Mononuclear cell (primary cell): ENCODE data around the gene VPS52. TPM values are rescaled to one million over a fixed set of nuclear protein-coding genes. Genes with fewer than 3 reads are reported as not detected.
A peak's percentile ranks its signal among the peaks of the same experiment; 100 is the strongest.
"Not testable (repeated sequence)": the region's sequence is repeated elsewhere in the genome, so short reads cannot be mapped to it uniquely, and the experiment has no call there.

ENCODE experiments used
- H3K27me3 ChIP-seq: 2 replicates; pipeline ENCODE4 v1.6.0; 2011; ENCODE audit warnings: low read length, control low read depth; ENCODE audit not compliant: insufficient read depth
- H3K4me1 ChIP-seq: 2 replicates; pipeline ENCODE4 v1.5.1; 2011; ENCODE audit warnings: mild to moderate bottlenecking, low read length, control low read depth; ENCODE audit not compliant: insufficient read depth
- H3K4me3 ChIP-seq: 2 replicates; pipeline ENCODE4 v1.5.1; 2011; ENCODE audit warnings: mild to moderate bottlenecking, low read length, moderate library complexity
- H3K9me3 ChIP-seq: 2 replicates; pipeline ENCODE4 v1.5.1; 2011; ENCODE audit warnings: low read depth, mild to moderate bottlenecking, control low read depth, low read length
- total RNA-seq: library from RNA; depleted of rRNA; stranded (reverse); fragments of >200 nt; gene quantifications from one replicate; pipeline ENCODE4 v1.2.3, GENCODE V29; 2012

The VPS52 gene
- total RNA-seq, 1 donor: 27.8 TPM

DNA sequence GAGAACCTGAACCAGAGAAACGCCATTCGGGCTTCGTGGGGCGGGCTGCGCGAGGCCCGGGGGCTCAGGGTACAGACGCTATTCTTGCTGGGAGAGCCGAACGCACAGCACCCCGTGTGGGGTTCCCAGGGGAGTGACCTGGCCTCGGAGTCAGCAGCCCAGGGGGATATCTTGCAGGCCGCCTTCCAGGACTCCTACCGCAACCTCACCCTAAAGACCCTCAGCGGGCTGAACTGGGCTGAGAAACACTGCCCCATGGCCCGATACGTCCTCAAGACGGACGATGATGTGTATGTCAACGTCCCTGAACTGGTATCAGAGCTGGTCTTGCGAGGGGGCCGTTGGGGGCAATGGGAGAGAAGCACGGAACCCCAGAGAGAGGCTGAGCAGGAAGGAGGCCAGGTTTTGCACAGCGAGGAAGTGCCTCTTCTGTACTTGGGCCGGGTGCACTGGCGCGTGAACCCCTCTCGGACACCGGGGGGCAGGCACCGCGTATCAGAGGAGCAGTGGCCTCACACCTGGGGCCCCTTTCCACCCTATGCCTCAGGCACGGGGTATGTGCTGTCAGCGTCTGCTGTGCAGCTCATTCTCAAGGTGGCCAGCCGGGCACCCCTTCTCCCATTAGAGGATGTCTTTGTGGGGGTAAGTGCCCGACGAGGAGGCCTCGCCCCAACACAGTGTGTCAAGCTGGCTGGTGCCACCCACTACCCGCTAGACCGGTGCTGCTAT, 6.2 kb upstream of the VPS52 start:
- no peaks in the 10 kb centered on the region for H3K27me3 ChIP-seq
- H3K4me3 ChIP-seq: peak overlapping the region; percentile 75
- peaks cover 69% of the 10 kb centered on the region for H3K4me1 ChIP-seq
- H3K9me3 ChIP-seq: no peaks in the 10 kb centered on the region

DNA sequence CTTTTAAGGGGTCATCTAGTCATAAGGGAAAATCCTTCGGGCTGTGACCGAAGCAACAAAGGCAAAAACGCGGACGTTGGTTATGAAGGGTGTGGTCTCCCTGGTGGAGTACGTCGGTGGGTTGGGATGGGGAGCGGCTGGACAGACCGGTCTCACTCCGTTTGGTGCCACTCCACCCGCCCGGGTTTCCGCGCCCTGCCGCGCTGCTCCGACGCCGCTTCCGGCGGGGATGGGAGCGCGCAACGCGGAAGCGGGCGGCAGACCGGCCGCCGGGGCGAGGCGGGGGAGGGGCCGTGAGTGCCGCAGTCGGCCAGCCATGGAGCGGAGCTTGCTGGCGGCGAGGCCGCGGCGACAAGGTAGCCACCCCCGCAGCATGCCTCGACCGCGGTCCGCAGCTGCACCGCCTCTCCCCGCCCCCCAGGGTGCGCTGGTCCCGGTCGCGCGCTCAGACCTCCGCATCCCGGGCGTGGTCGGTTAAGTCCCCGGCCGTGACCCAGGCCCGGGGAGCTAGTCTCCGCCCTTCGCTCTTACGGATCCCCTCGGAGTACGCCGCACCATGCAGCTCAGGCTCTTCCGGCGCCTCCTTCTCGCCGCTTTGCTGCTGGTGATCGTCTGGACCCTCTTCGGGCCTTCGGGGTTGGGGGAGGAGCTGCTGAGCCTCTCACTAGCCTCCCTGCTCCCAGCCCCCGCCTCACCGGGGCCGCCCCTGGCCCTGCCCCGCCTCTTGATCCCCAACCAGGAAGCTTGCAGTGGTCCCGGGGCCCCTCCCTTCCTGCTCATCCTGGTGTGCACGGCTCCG, 5.4 kb upstream of the VPS52 start, which contains the start of gene B3GALT4:
Gene B3GALT4 (plus strand): TSS at position 260 of the 799 bp plus-strand sequence. CDS start 297 bp downstream, at position 557.
- Histone ChIP-seq H3K9me3 (no peaks in the 10 kb centered on the region), H3K27me3 (no peaks in the 10 kb centered on the region), H3K4me1 (peaks cover 77% of the 10 kb centered on the region), H3K4me3 (peak within 1 kb of the TSS; percentile 75)

DNA sequence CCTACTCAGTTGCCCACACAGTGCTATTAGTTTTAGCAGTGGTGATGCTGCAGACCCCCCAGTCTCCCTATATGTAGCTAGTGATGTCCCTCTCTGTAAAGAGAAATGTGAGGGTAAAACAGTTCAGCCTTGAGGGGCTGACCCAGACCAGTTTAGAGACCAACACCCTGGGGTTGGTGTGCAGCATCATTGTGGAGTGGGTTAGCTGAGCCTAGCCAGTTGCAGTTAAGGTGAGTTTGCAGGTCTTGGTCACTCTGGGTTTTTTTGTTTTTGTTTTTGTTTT, 4.8 kb upstream of the VPS52 start:
- Histone ChIP-seq H3K27me3 (no peaks in the 10 kb centered on the region), H3K9me3 (no peaks in the 10 kb centered on the region), H3K4me3 (peak overlapping the region; percentile 75), H3K4me1 (peaks cover 78% of the 10 kb centered on the region)

DNA sequence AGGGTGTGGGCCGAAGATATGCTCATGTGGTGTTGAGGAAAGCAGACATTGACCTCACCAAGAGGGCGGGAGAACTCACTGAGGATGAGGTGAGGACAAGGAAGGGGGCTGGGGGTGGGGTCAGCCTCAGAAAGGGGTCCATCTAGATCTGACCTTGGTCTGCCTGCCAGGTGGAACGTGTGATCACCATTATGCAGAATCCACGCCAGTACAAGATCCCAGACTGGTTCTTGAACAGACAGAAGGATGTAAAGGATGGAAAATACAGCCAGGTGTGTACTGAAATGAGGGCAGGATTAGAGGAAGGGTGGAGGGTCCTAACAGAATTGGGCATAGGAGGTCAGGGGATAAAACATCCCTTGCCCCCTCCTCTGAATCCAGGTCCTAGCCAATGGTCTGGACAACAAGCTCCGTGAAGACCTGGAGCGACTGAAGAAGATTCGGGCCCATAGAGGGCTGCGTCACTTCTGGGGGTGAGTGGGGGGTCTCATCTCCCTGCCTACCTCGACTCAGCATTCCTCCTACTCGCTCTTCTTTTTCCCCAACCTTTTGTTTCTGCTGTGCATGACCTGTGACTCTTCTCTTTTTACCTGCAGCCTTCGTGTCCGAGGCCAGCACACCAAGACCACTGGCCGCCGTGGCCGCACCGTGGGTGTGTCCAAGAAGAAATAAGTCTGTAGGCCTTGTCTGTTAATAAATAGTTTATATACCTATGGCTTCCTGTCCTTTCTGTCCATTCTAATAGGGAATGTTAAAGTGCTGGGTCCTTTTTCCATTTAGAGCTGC, 4.3 kb upstream of the VPS52 start:
- Histone ChIP-seq H3K4me1 (peaks cover 81% of the 10 kb centered on the region), H3K4me3 (peak overlapping the region; percentile 75)
- not testable (repeated sequence) for H3K9me3 ChIP-seq

DNA sequence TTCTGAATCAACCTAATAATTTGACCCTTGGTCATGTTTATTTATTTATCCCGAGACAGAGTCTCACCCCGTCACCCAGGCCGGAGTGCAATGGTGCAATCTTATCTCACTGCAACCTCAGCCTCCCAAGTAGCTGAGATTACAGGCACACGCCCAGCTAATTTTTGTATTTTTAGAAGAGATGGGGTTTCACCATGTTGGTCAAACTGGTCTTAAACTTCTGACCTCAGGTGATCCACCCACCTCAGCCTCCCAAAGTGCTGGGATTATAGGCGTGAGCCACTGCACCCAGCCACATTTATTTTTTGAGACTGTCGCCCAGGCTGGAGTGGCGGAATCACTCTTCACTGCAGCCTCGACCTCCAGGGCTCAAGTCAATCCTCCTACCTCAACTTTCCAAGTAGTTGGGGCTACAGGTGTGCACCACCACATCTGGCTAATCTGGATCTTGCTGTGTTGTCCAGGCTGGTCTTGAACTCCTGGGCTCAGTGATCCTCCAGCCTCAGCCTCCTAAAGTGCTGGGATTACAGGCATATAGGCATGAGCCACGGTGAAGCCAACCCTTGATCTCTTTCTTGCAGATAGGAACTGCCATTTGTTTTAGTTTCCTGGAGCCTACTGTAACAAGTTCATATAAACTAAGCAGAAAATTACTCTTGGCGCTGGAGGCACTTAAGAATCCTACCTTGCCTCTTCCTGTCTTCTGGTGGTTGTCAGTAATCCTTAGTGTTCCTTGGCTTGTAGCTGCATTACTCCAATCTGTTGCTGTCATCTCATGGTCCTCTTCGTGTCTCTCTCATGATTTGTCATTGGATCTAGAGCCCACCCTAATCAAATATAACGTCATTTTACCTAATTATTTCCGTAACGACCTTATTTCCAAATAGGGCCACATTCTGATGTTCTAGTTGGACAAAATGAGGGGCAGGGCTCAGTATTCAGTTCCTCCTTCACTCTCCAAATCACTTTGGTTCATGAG, 2.5 kb upstream of the VPS52 start:
- no peak overlapping the region for H3K4me3 ChIP-seq
- no peaks in the 10 kb centered on the region for H3K9me3 ChIP-seq
- H3K27me3 ChIP-seq: no peaks in the 10 kb centered on the region
- H3K4me1 ChIP-seq: peaks cover 80% of the 10 kb centered on the region

More for the DNA sequence above, 4.3 kb upstream of the VPS52 start:
- not testable (repeated sequence) for H3K27me3 ChIP-seq

DNA sequence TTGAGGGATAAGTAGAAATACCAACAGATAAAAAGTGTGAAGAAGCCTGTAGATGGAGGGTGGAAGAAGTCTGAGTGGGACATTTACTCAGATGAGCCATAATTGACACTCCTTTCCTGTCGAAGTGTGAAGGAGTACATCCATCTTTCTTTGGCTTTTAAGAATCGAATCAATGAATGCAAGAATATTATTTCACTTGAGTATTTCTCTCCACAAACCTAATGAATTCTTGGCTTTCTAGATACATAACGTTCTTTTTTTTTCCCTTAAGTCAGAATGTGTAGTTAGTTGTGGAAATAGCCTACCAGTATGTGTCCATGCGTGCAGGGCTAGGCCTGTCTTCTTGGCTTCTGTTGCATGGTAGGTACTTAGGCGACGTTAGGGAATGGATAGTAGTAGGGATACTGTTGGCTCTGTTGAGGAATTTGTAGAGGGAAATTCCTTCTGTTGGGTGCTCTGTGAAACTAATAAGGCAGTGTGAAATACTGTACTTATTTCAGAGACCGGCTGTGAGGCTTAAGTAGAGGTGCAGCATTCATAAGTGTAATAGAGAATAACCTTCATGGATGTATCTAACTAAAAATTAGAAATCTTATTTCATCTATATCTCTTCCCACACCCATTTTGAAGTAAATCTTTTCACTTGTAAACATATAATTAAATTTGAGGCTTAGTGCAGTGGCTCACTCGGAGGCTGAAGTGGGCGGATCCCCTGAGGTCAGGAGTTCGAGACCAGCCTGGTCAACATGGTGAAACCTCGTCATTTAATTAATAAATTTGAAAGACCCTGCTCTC, 1.6 kb upstream of the VPS52 start:
- H3K4me3 ChIP-seq: no peak overlapping the region
- no peaks in the 10 kb centered on the region for H3K9me3 ChIP-seq
- no peaks in the 10 kb centered on the region for H3K27me3 ChIP-seq
- H3K4me1 ChIP-seq: peaks cover 71% of the 10 kb centered on the region

DNA sequence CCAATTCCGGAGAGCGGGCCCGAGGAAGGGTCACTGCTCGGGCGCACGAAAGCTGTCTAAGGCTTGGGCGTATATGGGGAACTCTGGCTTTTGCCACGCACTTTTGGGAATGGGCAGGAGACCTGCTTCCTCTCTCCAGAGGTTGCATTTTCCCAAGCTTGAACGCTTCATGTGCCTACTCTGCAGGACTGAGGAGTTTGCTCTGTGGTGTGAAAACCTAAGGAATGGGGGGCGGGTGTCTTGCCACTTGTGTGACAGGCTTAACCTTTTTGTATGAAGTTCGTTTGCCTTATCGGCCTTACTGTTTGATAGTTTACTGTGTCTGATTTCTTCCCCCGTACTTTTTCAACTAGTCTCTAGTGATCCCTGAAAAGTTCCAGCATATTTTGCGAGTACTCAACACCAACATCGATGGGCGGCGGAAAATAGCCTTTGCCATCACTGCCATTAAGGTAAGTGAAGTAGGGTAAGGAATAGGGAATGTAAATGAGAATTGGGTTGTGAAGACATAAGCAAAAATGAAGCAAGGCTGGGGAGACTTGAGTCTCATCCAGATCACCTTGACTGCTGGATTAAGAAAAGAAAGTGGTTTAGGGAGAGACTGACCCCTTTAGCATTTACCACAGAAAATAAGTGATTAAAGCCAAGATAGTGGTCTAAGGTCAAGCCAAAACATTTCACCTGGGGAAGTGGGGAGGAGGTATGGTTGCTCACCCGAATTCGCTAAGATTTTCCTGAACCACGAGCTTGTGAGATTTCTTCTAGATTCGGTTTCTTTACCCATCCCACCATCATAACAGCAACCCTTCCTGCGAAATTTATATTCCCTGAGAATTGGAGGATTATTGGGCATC, 826 bp upstream of the VPS52 start:
- peak overlapping the region; percentile 78 for H3K4me3 ChIP-seq
- H3K9me3 ChIP-seq: no peaks in the 10 kb centered on the region
- H3K4me1 ChIP-seq: peaks cover 63% of the 10 kb centered on the region
- no peaks in the 10 kb centered on the region for H3K27me3 ChIP-seq

DNA sequence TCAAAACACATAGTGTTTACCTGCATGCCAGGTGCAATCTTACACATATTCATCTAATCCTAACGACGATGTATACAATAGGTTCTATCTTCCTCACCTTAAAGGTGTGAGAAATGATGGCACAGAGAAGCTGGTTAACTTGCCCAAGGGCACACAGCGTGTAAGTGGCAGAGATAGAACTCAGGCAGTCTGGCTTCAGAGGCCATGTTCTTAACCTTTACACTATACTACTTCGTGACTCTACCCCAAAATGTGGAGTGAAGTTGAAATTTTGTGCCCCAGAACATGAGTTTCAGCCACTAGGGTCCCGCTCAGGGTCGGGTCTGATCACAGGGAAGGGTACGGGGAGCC, 584 bp downstream of the VPS52 start:
- Histone ChIP-seq H3K27me3 (no peaks in the 10 kb centered on the region), H3K4me1 (peaks cover 55% of the 10 kb centered on the region), H3K4me3 (peak overlapping the region; percentile 78), H3K9me3 (no peaks in the 10 kb centered on the region)

DNA sequence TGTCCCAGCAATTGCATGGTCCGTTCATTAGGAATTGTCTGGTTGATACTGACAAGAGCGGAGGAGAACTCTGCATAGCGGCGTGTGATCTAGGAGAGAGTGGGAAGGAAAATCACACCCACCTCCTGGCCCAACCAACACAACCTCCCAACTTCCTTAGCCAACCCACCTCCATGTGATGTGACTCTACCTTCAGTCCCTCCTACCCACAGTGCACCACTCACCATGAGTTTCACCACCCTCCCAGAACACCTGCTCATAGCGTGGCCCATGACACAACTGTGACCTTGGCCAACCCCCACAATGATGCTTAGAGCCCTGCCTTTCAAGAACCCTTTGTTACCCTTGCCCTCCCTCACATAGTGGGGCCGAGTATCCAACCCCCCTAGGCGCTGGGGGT, 7.7 kb downstream of the VPS52 start:
- no peaks in the 10 kb centered on the region for H3K4me1 ChIP-seq
- no peak overlapping the region for H3K4me3 ChIP-seq
- no peaks in the 10 kb centered on the region for H3K9me3 ChIP-seq
- no peaks in the 10 kb centered on the region for H3K27me3 ChIP-seq

DNA sequence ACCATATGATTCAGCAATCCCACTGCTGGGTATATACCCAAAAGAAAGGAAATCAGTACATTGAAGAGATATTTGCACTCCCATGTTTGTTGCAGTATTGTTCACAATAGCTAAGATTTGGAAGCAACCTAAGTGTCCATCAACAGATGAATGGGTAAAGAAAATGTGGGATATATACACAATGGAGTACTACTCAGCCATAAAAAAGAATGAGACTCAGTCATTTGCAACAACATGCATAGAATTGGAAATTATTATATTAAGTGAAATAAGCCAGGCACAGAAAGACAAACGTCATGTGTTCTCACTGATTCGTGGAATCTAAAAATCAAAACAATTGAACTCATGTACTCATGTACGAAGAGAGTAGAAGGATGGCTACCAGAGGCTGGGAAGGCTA, 9.2 kb downstream of the VPS52 start:
- H3K4me1 ChIP-seq, H3K9me3 ChIP-seq, H3K27me3 ChIP-seq, H3K4me3 ChIP-seq: not testable (repeated sequence)

DNA sequence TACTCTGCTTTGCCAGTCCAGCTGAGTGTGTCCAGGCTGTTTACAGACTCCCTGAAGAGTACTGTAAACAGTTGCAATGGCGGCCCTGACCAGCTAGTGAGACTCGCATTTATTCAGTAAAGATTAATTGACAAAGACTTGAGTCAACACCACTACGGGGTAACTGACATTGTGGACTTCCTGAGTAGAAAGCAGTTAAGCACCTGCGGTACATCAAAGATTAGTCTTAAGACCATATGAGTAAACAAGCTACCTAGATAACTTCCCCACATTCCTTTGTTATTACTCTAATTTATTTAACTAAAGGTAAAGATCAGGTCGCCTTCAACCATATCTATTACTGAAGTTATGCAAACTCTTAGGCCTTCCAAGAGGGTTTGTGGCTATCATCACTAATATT, 12.6 kb downstream of the VPS52 start:
- Histone ChIP-seq H3K4me3 (no peak overlapping the region), H3K27me3 (no peaks in the 10 kb centered on the region), H3K4me1 (no peaks in the 10 kb centered on the region), H3K9me3 (no peaks in the 10 kb centered on the region)

DNA sequence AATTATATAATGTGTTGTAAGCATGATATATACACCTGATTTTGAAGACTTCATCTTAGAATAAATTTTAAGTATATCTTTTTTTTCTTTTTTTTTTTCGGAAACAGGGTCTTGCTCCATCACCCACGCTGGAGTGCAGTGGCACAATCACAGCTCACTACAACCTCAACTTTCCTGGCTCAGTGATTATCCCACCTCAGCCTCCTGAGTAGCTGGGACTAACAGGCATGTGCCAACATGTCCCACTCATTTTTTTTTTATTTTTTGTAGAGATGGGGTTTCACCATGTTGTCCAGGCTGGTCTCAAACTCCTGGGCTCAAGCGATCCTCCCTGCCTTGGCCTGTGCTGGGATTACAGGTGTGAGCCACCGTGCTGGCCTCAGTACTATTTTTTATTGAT, 17.1 kb downstream of the VPS52 start:
- Histone ChIP-seq H3K4me1 (peaks cover 14% of the 10 kb centered on the region), H3K27me3 (no peaks in the 10 kb centered on the region), H3K4me3 (no peak overlapping the region), H3K9me3 (no peaks in the 10 kb centered on the region)

DNA sequence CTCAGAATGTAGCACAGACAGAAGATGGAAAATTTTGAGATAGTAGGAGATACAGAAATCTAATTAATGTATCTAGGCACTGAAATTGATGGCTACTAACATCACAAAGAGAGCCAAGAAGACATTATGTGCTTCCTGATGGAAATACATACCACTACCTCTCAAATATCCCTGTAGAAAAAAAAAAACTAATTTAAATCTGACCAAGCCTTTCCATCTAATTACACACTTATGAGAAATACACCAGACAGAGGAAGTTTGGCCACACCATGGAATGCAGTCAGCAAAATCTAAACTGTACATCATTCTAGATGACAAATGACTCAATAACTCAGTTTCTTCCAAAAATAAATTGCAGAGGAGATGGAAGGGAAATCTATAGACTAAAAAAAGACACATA, 18.9 kb downstream of the VPS52 start:
- Histone ChIP-seq H3K4me1 (peaks cover 28% of the 10 kb centered on the region), H3K4me3 (no peak overlapping the region)

More for the DNA sequence above, 18.9 kb downstream of the VPS52 start:
- Histone ChIP-seq H3K27me3 (no peaks in the 10 kb centered on the region), H3K9me3 (no peaks in the 10 kb centered on the region)
